Ishikawa (cell line): ENCODE measurements around the gene IFRD2.

Source experiments
- CEBPB ChIP-seq: IDR thresholded peaks from 2 replicates; pipeline ENCODE4 v1.6.1; 2012
- CREB1 ChIP-seq: IDR thresholded peaks from 2 replicates; pipeline ENCODE4 v1.6.1; 2012; ENCODE audit warnings: low read depth
- EP300 ChIP-seq: IDR thresholded peaks from 2 replicates; pipeline ENCODE4 v1.6.1; 2012; ENCODE audit warnings: borderline replicate concordance
- REST ChIP-seq: IDR thresholded peaks from 2 replicates; pipeline ENCODE4 v1.6.1; 2012; ENCODE audit warnings: low read depth, mild to moderate bottlenecking

DNA sequence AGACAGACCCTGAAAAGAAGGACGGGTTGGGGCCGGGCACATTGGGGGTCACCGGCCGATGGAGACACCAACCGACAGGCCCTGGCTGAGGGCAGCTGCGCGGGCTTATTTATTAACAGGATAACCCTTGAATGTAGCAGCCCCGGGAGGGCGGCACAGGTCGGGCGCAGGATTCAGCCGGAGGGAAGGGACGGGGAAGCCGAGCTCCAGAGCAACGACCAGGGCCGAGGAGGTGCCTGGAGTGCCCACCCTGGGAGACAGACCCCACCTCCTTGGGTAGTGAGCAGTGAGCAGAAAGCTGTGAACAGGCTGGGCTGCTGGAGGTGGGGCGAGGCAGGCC lies 15.5 kb downstream of the IFRD2 start:
- TF ChIP-seq CREB1 (no peak), CEBPB (no peak), EP300 (no peak), REST (no peak)
